DMS 273 (cell line): ENCODE measurements around the gene TMEM185B.
"Not testable (repeated sequence)": the region's sequence is repeated elsewhere in the genome, so short reads cannot be mapped to it uniquely, and the experiment has no call there.

ENCODE experiments used
- DNase-seq: peaks from one replicate; lab custom pipeline; 2025; ENCODE audit not compliant: unreplicated experiment; lab: John Stamatoyannopoulos, UW

TMEM185B gene

DNA sequence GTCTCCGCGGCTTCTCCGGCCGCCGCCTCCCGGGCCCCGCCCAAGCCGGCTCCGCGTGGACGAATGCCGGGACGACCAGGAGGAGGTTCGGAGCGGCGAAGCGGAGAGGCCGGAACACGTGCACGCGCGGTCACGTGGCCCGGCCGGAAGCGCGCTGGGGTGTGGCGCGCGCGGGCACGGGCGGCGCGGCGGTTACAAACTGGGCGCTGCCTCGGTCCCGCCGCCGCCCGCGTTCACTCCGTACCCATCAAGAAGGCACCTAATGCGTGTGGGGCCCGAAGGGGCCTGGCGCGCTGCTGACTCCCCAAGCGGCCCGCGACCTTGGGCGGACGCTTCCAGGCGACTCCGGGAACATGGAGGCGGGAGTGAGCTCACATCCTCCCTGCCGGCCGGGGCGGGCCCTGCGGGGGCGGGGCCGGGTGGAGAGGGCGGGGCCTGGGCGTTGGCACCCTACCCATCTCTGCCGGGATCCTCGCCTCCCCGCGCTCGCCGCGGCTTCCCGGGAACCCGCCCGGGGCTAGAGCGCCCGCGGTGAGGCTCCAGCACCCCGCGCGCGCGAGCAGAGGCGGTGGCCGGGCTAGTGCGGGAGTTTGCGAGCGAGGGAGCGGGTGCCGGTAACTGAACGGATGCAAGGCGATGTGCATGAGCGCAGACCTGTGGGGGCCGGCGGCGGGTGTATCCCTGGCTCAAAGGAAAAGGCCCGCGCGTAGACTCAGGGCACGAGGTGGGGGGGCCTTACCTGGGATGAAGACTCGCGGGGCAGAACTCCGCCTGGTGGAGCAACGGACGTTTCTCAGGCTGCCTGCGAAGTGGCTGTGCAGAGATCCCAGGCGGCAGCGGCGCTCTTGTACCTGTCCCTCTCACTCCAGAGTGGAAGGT, at the start of gene TMEM185B:
Gene TMEM185B, minus strand, starts transcription at position 367 of the 879 bp plus-strand sequence. CDS start 424 bp downstream, outside the sequence.
- peak; percentile 94 for DNase-seq

DNA sequence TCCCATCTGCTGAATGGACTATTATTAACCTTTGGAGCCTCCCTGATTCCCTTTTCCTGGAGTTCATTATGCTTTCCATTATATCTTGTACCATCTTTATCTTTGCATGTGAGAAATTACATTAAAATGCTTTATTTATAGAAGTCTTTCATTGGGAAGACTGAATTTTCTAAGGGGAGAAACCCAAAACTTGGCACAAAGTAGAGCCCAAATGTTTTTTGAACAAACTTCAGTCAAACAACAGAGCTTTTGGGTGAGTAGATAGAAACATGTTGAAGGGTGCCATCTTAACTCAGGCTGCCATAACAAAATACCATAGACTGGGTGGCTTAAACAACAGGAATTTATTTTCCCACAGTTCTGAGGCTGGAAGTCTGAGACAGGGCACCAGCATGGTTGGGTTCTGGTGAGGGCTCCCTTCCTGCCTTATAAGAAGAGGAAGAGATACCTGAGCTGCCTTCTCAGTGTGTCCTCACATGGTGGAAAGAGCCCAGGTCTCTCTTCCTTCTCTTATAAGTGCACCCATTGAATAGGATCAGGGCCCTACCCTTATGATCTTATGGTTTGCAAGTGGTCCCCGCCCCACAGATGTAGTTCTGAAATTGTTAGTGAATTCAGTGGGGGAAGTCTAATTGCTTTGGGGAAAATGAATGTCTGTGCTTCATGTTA, 48.6 kb upstream of the TMEM185B start:
- no peak for DNase-seq

GRCh38 chr2:120269816-120270215, 46.6 kb upstream of the TMEM185B start:
- DNase-seq, result no peak

GRCh38 chr2:120269076-120269744, 46.0 kb upstream of the TMEM185B start:
- DNase-seq, result no peak

DNA sequence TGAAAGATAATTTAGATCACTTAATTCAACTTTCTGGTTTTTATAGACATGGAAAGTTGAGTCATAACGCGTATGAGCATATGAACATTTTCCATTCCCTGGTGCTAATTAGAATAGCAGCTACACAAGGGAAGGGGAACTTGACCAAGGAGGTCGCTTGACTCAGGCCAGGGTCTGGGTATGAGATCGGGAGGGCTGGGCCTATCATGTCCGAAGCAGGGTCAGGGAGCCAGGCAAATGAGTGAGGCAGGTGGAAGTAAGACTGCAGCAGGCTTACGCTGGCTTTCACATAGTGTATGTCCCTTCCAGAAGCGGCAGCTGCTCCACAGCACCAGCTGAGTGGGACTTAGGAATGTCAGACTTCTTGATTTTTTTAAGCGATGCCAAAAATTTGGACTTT, 44.1 kb upstream of the TMEM185B start:
- no peak for DNase-seq

GRCh38 chr2:120265006-120265405, 41.8 kb upstream of the TMEM185B start:
- no peak for DNase-seq

GRCh38 chr2:120262761-120263428, 39.7 kb upstream of the TMEM185B start:
- DNase-seq, result no peak

GRCh38 chr2:120262150-120262549, 39.0 kb upstream of the TMEM185B start:
- no peak for DNase-seq

DNA sequence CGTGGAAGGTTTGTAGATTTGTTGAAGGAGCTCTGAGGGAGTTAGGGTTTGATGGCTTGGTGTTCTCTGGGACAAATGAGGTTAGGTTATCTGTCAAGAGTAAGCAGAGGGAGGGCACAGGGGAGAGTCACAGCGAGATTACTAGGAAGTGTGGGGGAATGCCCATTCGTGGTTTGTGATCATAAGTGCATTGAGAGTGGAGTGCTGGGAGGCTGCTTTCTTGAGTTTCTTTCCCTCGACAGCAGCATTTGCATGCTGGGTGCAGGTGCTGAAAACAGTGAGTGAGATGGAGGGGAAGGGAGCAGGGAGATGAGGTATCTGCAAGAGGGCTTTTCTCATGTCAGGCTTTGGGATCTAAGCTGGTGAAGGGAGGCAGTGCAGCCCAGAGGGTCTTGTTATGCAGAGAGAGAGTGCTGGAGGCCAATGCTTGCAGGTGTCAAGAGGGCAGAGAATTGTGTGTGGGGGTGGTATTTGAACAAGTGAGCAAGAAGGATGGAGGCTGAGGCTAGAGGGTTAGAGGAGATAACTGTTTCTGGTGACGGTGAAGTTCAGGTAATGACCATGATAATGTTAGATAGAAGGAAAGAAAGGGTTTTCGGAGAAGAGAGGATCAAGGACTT, 38.3 kb upstream of the TMEM185B start:
- DNase-seq, result no peak

GRCh38 chr2:120260736-120261135, 37.5 kb upstream of the TMEM185B start:
- DNase-seq, result no peak

- not testable (repeated sequence) for DNase-seq
Measured at GRCh38 chr2:120259939-120260338, 36.7 kb upstream of the TMEM185B start.

DNA sequence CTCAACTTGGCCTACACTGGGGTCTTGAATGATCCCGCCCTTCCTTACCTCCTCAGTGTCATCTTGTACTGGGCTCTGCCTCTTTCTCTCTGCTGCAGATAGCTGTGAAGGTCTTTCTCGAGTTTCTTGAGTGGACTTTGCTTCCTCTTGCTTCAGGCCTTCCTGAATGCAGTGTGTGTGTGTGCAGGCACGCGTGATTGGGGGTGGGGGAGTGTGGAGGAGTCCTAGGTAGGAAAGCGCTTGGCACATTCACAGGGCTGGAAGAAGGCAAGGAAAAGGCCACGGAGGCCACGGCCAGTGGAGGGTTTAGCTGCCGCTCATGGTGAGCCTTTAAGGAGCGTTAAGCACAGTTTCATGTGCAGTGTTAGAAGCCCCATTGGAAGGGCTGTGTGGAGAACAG, 35.0 kb upstream of the TMEM185B start:
- no peak for DNase-seq

- DNase-seq, result no peak
Measured at GRCh38 chr2:120257522-120257921, 34.3 kb upstream of the TMEM185B start.

GRCh38 chr2:120256651-120257000, 33.4 kb upstream of the TMEM185B start:
- DNase-seq, result no peak

GRCh38 chr2:120255986-120256650, 32.9 kb upstream of the TMEM185B start:
- no peak for DNase-seq

DNA sequence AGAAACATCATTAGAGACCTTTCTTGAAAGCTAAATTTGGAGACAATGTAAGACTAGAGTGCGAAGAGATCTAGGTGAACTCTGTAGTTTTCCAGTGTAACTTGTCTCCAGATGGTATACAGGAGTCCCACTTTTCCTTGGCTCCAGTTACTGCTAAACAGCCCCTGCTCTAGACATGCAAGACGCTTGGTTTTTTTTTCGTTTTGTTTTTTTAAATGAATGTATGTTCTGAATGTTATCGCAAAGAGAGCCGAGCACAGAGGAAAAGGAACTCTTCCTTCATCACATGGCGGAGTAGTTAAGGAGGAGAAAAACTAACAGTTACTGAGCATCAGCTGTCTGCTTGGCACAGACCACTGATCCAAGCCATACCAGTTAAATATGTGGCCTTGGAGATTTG, 31.9 kb upstream of the TMEM185B start:
- DNase-seq, result no peak

DNA sequence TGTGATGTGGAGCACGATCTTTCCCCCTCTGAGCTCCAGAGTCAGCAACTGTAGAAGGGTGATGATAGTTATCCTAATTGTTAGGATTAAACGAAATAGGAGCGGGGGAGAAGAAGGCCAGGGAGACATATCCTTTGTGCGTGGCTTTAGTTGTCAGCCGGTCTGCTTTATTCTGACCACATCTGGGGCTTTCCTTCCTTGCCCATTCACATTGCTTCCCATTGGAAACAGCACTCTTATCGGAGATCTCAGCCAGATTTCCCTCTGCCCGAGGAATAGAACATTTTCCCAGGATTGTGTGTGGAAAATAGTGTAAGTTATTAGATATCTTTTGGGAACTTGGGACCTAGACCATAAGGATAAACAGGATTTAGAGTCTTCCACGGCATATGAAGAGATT, 31.0 kb upstream of the TMEM185B start:
- no peak for DNase-seq

DNA sequence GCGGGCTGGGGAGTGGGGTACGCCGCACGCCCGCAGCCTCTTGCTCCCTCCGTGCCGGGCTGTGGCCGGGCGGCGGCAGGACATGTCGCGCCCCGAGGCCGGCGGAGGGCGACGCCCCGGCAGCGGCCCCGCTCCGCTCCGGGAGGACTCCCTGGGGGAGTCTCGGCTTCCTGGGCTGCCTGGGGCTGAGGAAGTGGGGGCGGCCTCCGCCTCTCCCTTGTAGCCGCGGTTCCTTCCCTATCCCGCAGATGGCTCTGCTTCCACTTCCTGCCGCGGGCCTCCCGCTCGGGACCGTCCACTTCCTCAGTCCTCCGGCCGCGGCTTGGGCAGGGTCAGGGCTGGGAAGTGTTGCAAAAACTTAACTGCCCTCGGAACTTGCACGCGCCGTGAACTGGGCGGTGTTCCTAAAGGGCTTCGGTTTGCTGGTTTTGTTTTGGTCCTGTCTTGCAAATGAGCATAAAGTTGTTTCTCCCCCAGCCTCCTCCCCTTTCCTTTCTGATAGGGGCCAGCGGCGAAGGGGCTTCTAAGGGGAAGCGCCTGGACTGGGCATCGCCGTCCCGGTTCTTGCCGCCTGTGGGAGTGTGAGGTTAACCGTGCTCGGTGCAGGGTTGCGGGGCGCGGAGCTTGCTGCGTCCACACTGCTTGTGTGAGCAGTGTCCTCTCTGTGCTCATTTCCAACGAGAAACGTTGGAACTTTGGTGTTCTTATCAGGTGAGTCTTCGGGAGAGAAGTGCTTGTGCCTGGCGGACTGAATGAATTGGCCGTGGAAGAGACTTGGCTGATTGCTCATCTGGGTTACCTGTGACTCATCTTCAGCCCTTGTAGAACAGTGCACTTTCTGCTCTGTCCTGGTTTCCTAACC, 30.1 kb upstream of the TMEM185B start:
- DNase-seq, result peak; percentile 77

GRCh38 chr2:120252225-120253020, 29.2 kb upstream of the TMEM185B start, which contains the start of gene RALB:
Gene RALB (plus strand): TSS chr2:120252852. CDS start chr2:120278665, 25,813 bp downstream.
- peak; percentile 99 for DNase-seq
